ENCODE measurements around the gene MAP4.

Gene MAP4

DNA sequence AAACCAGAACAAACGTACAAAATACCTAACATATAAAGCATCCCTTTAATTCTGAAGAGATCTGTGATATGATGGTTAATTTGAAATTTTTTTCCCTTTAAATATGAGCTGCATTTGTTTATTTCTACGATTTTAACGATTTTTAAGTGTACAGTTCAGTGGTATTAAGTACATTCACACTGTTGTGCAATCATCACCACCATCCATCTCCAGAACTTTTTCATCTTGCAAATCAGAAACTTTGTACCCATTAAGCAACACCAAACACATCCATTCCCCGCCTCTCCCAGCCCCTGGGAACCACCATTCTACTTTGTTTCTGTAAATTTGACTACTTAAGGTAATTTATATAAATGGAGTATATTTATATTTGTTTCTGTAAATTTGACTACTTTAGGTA, 51.5 kb downstream of the MAP4 start:
- no peak for DNase-seq

DNA sequence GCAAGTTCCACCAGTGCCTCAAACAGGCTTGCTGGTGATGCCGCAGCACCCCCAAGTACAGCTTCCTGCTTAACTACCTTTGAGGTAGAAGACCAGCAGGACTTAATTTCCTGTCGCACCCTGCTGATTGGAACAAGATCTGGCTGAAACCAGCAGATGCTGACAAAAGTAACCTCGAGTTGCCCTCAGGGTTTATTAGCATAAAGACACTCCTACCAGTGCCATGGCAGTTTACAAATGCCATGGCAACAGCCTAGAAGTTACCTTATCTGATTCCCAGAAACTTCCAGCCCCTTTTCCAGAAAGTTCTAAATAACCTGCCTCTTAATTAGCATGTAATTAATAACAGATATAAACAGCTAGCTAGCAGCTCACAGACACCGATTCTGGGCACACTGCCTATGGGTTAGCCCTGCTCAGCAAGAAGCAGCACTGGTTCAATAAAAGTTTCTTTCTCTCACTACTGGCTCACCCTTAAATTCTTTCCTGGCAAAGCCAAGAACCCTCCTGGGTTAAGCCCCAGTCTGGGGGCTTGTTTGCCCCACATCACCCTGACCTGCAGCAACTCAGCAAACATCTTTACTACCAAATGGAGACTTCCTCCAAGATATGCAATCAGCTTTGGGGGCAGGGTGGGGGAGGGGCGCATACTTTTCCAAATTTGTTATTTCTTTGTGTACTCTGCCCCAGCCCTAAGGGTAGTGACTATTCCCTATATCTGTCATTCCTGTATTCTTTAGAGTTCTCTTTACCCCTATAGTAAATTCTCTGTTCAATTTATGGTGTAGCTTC, 54.2 kb downstream of the MAP4 start:
- no peak for DNase-seq

DNA sequence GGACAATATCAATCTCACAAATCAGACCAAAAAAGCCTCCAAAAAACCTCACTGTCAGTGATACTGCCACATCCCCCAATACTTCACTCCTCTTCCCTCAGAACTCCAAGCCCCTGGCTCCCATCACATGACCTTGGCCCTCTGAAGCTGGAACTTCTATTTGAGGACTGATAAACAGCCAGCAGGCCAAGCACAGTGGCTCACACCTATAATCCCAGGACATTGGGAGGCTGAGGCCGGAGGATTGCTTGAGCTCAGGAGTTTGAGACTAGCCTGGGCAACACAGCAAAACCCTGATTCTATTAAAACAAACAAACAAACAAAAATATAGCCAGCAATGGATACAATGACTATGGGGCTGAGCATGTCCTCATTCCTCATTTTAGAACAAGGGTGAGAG, 55.2 kb downstream of the MAP4 start:
- DNase-seq = no peak

DNA sequence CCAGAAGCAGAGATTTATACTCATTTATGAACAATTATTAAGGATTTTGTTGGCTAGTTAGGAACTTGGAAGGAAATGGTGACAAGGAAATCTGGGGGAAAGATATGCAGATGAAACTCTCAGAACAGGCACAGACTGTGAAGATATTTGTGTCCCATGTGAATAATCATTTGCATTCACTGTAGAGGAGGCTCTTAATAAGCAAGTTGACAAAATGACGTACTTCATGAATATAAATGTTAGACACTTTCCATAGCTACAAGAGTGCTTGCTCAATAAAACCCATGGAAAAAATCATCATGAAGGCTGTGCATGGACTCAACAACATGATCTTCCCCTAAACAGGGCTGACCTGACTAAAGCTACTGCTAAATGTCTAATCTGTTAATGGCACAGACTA, 59.7 kb downstream of the MAP4 start:
- DNase-seq = no peak

DNA sequence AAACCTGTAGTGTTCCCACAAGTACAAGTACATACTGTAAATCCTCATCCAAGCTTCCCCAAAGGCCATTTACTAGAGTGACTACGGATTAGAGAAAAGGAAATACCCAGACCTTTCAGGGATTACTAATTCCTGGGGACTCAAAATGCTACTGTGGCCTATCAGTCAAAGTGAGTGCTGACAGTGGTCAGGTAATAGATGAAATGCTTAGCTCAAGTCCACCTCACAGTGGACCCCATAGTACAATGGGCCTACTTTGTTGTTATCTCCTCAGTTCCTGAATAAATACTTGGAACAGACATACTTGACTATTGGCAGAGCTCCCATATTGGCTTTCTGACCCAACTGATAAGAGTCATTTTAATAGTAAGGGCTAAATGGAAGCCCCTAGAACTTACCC, 61.6 kb downstream of the MAP4 start:
- DNase-seq = no peak

DNA sequence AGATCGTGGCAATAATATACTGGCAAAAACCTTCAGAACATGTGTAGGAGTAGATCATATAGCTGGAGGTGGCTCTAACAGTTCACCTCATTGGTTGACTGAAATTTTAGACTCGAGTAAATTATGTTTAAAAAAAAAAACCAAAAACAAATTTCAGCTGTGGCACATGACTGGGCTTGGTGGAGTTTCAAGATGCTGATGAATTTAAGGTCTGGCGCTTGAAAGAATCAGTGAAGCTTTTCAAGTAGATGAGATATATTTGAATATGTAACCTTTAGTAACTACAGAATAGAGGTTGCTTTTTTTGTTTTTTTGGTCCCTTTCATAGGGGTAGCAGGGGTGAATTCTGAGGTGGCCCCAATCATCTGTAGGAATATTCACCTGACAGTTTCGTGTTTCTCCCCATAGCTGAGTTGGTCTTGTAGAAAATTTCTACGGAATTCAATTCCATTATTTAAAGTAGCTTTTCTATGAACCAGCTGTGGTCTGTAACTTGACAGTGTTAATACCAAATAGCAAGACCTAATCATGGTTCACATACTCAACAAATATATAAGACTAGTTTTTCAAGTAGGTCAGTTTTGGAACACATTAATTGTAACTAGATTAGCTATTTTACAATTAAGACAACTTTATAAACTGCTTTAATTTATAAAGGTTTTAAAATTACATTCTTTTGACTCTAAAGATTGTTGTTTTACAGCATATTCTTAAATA, 65.6 kb downstream of the MAP4 start:
- DNase-seq = no peak

DNA sequence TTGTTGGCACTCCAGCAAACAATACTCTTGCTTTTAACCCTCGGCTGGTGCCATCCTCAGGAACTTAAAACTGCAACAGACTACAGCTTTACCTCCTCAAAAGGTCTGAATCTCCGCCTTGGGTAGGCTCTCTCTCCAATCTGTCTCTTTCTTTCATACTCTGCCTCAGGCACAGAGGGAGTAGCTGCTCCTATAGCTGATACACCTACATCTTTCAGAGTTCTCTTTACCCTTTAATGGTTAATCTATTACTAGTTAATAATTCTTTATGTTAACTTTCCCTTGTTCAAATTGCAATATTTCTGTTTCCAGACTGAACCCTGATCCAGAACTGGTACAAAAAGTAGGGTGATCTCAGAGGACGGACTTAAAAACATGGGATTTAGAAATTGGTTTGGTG, 66.2 kb downstream of the MAP4 start:
- DNase-seq = no peak

DNA sequence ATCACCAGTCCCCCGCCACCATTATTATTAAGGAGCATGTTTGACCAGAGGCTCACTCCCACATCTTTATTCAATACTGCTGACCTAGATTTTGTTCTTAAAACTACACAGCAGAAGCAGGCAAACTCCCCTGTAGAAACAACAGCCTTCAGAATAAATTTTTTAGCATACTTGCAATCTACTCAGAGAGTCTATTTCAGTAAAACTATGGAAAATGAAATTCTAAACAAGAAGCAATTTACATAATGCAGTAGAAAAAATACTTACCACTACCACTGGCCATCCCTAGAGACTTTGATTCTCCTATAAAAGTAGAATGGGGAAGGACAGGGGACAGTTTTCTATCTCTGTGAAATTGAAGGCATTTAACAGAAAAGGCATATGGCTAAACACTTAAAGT, 76.0 kb downstream of the MAP4 start:
- DNase-seq = no peak

DNA sequence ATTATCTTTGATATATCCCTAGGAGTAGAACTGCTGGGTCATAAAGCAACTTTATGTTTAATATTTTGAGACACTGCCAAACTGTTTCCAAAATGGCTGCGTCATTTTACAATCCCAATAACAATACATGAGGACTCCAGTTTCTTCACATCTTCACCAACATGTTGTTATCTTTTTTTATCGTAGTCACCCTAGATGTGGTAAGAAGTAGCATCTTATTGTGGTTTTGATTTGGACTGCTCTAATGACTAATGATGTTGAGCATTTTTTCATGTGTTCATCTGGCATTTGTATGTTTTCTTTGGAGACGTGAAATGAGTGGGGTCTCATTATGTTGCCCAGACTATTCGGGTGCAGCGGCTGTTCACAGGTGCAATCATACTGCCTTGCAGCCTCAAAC, 83.8 kb downstream of the MAP4 start:
- DNase-seq = no peak

DNA sequence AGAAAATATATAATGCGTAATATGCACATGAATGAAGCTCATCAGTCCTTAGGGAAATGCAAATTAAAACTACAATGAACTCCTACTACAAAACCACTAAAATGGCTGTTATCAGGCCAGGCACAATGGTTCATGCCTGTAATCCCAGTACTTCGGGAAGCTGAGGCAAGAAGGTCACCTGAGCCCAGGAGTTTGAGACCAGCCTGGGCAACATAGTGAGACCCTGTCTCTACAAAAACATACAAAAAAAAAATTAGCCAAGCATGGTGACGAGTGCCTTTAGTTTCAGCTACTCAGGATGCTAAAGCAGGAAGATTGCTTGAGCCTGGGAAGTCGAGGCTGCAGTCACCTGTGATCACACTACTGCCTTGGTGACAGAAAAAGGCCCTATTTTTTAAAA, 85.2 kb downstream of the MAP4 start:
- no peak for DNase-seq

DNA sequence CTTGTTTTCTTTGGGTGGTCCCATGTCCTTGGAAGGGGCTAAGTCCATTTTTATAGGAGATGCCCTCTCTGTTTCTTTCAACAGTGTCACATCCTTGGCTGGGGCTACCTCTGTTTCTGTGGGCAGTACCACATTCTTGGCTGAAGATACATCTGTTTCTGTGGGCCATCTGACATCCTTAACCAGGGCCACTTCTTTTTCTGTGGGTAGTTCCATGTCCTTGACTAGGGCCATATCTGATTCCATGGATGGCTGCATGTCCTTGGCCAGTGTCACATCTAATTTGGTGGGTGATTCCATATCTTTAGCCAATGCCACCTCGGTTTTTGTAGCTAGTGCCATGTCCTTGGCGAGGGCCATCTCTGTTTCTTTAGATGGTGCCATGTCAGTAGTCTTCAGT, 99.5 kb downstream of the MAP4 start:
- DNase-seq = no peak

DNA sequence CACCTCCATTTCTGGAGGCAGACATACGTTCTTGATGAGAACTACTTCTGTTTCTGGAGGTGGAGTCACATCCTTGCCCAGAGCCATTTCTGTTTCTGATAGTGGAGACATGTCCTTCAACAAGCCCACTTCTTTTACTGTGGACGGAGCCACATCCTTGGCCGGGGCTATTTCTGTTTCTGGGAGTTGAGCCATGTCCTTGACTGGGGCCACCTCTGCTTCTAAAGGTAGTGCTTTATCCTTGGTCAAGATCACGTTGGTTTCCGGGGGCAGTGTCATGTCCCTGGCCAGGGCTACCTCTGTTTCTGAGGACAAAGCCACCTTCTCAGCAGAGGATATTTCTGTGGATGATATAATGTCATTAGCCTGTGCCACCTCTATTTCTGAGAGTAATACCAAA, 100.0 kb downstream of the MAP4 start:
- DNase-seq = no peak

DNA sequence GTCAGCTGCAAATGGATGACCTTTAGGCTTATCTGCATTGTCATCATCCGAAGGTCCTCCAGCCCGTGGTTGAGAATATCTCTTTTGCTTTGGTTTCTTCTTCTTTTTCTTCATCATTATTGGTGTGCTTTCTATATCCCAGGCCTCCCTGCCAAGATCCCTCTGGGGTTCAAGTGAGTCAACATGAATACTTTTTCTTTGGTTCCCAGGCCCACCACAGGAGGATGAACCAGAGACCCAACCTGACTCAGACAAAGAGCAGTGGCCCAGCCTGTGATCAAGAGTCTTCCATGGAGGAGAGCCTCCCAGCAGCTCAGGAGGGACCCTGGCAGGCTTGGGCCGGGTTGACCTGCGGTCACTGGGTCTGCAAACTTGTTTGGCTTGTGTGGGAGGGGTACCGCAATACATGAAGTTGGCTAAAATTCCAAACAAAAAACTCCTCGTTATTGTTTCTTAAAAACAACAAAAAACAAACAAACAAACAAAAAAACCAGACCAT, 104.2 kb downstream of the MAP4 start:
- DNase-seq = no peak

DNA sequence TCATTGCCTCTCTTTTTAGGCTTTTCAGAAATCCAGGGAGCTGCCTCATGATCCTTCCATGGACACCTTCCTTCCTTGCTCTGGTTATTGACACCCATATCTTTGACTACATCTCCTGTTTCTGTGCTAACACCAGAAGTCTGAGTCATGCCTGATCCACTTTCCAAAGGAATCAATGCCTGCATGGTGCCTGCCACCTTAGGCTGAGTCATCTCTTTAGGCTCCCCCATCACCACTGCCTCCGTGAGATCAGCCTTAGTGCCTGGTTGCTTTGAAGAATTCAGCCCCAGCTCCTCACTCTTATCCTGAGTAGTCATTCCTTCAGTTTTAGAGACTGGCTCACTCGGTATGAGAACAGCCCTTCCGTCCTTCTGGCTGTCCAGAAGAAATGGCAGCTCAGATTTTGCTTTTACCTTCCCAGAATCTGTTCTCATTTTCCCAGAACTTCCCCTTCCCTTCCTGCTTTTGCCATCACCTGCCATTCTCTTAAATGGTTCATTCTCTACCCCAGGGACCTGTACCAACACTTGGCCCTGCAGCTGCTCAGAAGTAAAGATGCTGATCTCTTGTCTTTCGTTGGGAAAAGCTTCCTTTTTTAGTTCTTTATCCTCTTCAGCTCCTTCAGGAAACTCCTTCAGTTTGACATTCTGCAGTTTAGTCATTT, 105.3 kb downstream of the MAP4 start:
- DNase-seq = peak; percentile 62

DNA sequence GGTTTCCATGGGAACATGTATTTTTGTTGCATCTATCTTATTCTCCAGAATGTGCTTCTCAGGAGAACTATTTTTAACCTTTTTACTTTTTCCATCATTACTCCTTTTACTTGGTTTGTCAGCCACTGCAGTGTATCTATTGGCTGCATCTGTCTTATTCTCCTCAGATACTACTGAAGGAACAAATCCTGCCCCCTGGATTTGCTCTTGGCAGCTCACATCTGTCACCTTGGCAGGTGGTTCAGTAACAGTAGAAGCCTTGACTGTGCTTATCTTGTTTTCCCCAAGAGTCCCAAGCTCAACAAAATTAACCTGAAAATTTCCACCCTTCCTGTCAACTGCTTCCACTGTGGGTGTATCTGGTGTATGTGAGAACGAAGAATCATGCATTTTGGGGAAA, 106.0 kb downstream of the MAP4 start:
- no peak for DNase-seq

DNA sequence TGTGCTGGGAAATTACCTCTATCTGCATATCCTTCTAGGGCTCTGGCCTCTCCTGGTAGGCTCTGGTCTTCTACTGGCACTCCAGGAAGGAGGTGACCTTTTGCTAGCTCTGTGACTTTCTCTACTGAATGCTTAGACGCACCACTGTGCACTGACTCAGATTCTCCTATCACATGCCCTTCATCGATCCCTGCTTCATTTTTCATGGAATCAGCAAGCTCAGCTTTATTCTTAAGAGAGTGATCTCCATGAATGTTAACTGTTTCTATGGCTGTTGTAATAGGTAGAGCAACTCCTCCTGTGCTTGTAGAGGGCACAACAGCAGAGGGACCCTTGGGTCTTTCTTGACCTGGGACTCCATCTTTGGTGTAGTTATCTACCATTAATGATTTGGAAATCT, 106.6 kb downstream of the MAP4 start:
- no peak for DNase-seq

DNA sequence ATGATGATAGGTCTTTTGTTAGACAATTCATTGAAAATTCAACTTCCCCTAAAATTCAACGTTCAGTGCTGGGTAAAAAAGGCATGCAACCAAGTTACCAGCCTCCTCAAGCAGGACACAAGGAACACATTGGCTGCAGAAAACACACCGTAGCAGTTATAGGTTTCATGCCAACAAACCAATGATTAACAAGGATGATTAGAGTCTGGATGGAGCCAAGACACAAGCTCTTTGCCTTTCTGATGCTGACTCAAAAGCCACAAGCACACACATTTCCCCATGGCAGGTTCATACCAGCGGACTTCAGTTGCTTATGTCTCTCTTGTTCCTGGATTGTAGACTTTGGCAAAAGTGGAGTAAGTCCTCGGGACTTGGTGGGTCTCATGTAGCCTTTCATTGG, 107.5 kb downstream of the MAP4 start:
- no peak for DNase-seq

DNA sequence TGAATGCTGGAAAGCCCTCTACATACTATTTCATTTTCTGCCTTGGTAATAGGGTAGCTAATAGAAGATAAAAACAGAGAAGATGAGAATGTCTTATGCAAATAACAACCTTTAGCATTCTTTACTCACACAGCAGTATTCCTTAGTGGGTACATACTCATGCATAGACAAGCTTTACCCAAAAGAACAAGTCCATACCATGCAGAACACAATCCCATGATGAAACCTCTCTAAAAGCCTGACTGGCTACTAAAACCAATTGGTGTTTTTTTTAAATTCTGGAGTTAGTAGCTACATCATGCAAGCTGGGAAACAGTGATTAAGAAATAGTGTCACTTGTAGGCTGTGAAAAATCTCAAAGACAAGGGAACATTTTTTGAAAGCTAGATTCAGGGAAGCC, 108.4 kb downstream of the MAP4 start:
- no peak for DNase-seq

DNA sequence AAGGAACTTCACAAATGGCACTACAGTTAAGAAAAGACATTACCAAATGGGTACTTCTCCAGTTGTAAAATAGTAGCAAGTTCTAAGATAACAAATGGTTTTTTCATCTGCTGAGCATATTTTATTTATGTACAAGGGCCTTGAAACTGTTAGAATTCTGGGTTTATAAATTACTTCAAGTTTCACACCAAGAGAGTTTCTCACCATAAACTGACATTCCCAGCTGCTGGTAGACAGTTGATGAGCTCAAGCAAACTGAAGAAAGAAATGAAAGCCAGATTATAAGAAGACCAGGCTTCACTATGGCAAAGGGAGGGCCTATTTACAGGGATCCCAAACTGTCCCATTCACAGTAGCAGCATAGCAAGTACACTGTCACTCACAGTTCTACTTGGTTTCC, 113.5 kb downstream of the MAP4 start:
- no peak for DNase-seq

DNA sequence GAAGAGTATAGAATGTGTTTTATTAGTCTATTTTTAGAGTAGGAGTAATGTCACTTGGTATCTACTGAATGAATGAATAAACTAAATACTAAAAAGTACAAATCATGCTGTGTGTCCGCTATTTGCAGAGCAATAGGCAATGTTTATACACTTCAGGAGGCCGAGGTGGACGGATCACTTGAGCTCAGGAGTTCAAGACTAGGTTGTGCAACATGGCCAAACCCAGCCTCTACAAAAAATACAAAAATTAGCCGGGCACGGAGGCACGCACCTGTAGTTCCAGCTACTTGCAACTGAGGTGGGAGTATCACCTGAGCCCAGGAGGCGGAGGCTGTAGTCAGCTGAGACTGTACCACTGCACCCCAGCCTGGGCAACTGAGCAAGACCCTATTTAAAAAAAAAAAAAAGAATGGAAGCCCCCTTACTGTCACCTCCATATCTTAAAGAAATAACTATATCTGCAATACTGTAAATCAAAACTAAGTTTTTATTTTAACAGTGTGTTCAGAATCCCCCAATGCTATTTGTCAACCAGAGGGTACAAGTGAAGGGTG, 114.9 kb downstream of the MAP4 start:
- no peak for DNase-seq

DNA sequence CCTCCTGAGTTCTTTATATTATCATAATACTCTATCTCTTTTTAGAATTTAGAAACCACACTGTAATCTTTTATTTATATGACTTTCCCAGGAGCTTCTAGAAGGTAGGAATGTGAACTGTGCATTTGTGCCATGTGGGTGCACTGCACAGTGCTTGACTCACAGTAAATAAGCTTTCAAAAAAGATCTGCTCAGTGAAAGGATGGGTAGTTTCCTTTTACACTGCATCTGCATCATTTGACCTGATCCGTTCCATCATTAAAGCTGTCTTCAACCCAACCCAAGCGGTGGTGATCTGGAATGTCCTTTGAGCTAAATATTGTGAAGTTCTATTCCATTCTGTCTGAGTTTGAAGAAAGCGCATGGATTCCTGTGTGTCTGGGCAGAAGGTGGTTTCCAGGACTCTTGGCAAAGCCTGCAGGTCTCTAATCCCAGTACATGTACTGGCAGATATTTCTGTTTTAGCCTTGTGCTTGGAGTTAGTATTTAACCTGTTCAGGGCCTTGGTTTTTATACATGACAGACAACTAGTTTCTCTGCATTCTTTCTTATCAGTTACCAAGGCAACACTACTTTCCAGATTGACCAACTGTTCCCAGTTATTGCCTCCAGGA, 116.6 kb downstream of the MAP4 start:
- no peak for DNase-seq

DNA sequence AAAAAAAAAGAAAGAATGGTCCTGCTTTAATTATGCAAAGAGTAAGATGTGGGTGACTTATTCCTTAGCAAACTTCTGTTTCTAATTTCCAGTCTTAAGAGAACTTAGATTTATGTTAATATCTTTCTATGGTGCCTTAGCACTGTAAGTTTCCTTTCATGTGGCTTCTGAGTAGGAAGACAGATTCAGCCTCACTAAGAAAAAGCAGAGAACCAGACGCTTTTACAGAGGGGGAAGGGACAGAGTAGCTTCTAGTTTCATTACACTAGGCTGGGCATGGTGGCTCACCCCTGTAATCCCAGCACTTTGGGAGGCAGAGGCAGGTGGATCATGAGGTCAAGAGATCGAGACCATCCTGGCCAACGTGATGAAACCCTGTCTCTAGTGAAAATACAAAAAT, 118.3 kb downstream of the MAP4 start:
- DNase-seq = no peak

DNA sequence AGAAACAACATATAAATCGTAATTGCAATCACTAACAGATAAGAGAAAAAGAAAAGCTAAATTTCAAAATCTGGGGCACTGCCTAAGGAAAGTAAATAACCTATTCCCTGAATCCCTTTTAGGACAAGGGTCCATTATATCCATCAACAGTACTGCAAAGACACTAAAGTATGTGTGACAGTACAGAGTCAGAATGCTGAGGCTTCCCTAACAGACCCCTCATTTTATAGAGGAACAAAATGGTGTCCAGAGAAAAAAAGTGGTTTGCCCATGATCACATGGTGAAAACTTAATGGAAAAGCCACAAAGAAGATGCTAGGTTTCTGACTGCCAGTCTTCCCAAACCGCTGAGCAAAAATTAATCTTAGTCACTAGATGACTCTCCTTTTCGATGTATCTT, 119.5 kb downstream of the MAP4 start:
- no peak for DNase-seq
